DMS53 treated with DMSO at 0.1 percent for 48 hours (cell line): ENCODE results near the gene FOXP4.

Experiments used
- DNase-seq: peaks from one replicate; lab custom pipeline; 2025; ENCODE audit not compliant: unreplicated experiment; lab: John Stamatoyannopoulos, UW

Gene FOXP4

DNA sequence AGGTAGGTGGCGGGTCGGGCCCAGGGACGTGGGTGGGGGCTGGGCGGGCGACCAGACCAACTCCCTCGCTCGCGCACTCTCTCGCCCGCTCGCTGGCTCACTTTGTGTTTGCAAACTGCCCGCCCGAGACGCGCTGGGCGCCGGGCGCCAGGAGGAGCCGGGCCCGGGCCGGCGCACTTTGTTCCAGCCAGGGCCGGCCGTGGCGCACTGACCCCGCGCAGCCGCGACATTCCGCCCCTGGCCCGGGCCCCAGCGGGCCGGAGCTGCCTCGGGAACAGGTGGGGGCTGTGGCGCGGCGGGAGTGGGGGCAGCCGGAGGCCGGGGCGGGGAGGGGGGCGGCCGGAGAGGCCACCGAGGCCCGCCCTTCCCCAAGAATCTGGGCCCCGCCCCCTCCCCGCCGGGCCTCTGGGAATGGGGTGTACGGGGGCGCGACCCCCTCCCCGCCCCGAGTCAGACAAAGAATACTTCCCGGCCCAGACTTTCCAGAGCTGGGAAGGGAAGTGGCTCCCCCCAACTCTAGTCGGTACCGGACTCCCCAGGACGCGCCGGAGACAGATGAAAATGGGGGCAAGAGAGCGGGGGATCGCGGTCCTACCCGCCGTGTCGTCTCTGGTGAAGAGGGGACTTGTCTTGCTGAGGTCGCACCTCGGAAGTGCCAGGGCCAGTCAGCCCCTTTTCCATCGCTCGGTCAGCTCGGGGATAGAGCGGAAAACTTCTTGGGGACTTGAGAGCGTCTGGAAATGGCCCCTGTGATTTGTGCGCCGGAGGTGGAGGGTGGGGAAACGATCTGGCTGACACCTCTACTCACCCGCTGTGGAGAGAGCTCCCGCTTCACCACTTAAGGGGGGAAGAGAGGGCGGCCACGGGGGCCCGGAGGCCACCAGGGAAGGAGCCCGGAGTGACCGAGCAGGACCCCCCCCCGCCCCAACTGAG lies 951 bp downstream of the FOXP4 start:
- no peak for DNase-seq

DNA sequence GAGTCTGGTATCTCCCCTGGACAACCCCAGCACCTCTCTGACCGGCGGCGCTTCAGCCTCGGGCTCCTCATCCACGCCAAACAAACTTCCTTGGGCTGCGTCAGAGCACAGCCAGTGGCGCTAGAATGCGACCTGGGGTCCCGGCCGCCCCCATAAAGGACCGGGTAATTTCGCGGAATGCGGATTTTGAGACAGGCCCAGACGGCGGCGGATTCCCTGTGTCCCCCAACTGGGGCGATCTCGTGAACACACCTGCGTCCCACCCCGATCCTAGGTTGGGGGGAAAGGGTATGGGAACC lies 1.6 kb downstream of the FOXP4 start:
- no peak for DNase-seq

DNA sequence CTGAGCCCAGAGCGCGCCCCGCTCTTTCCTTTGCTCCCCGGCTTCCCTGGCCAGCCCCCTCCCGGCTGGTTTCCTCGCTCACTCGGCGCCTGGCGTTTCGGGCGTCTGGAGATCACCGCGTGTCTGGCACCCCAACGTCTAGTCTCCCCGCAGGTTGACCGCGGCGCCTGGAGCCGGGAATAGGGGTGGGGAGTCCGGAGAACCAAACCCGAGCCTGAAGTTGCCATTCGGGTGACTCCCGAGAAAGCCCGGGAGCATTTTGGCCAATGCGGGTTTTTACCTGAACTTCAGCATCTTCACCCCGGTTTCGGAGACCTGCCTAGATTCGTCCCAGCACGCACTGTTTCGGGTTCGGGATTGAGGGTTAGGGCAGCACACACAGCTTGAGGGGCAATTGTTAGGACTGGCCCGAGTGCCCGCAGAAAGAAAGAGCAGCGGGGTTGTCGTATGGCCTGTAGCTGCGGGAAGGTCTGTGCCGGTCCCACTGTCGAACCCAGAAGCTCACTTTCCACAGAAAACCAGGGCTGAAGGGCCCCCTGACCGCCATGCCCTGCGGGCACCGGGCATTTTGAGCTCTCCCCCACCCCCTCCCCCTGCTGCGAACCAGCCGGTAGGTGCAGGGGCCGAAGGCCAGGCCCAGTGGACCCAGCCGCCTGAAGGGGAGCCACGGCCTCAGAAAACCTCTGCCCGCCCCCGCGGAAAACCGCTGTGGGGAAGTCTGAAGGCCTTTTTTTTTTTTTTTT lies 2.1 kb downstream of the FOXP4 start:
- no peak for DNase-seq

DNA sequence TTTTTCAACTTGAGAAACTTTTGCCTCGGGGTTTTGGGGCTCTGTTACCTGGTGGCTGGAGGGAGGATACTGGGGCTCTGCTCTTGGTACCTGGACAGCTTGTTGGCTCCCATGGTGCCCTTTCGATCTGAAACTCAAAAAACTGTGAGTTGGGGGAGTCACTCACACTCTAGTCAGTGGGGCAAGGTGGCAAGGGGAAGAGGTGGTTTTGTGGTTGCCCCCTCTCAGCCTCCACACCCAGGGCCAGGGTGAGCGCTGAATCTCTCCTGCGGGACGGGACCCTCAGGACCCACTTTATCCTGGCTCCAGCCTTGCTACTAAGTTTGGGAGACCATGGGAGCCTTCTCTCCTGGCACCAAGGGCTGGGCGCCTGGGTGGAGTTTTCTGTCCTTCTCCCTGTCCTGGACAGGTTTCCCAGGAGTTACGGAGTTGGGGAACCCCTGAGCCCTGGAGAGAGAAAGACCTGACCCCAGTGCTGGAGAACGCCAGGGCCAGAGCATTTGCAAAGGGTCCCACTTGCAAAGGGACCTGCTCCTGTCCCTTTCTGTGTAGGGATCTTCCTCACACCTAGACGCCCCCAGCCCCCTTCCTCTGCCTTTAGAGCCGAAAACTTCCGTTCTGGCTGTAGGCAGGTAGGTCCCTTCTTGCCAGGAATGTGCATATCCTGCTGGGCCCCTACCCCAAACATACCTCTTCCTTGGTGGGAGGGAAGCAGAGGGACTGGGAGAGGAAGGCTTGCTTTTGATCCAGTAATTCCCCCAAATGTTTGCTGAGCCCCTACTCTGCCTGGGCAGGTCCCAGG lies 2.9 kb downstream of the FOXP4 start:
- no peak for DNase-seq

DNA sequence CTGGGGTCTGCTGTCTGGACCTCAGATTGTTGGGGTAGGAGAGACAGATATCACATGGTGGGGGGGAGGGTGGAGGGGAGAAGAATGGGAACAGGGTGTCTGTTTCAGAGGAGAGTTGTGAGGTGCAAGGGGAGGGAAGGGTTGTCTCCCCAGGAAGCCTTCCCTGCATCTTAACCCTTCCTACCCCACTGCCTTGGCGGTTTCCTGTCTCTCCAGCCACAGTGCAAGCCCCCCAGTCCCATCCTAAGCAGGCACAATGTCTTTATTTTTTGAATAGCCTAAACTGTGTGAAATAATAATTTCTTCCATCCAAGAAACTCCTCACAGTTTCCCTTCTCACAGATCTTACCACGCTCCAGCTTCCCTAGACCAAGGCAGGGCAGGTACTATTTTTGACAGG lies 3.5 kb downstream of the FOXP4 start:
- no peak for DNase-seq

DNA sequence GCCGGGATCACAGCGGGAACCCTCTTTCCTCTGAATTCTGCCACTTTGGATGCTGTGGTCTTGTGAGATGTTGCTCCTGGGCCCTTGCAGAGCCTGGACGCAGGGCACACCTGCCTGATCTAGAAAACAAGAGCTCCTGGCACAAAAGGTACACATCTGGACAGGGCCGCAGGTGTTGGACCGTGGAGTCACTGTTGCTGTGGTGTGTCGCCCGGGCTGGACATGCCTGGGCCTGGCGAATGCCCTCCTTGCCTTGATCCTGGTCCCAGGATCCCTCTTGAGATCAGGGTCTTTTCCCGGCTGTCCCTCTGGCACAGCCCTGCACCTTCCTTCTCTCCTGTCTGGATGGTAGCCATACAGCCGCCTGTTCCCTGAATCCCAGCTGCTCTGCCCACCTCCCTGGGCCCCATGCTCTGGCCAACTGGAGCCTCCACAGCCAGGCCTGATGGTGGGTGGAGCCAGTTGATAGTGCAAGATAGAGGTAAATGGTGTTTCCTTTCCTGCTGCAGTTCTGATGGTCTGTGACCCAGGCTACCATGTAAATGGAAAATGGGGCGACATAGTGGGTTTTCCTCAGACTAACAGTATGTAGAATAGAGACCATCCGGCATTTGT lies 5.0 kb downstream of the FOXP4 start:
- no peak for DNase-seq

DNA sequence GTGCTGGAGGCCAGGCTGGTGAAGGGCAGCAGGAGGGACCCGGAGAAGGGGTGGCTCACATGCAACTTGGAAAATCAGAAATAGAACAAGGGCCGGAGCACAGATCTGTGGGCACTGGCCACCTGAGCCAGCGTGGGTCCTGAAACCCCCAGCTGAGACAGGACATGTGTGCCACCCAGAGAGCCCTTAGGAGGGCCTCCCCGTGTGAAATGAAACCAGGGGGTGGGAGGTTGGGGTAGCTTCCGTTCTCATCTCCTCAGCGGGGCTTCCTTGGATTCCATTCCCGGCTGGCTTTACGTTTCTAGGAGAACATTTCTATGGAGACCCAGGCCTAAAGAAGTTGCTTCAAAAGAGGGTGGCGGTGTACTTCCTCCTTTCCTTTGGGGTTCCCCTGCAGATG lies 5.7 kb downstream of the FOXP4 start:
- no peak for DNase-seq

DNA sequence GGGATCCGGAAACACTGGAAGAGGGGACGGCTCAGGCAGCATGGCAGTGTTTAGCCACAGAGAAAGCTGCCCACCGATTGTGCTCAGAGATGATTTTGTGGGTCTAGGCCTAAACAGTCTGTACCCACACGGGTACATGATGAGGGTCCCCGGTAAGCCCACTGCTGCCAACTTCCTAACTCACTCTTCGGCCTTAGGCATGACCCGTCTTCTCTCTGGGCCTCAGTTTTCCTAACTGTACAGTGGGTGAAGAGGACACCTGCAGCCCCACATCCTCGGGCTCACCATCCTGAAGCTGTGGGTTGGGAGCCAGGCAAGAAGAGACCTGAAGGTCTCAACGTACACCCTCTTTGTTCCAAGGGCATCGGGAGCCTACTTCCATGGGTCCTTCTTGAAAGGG lies 6.5 kb downstream of the FOXP4 start:
- DNase-seq, result no peak

DNA sequence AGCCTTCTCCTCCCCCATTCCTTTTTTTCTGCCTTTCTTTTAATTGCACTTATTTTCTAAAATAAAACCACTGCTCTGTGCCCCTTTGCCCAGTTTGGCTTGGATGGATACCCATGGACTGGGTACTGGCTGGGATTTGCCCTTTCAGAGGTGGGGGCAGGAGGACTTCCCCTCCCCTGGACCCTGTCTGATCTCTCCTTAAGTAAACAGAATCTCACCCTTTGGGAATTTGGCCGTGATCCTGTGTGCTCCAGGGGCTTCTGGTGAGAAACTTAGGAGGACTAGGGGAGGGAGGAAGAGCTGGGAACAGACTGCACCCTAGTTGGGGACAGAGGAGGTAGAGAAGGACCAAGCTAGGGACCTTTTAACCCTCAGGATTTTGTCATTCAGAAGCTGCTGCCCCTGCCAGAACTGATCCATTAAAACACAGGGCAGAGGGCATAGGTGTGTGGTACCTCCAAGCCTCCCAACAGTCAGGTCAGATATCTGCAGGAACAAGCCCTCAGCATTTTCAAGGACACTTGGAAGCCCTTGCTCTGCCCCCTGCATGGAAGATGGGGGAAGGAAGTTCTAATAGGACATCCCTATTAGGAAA lies 7.3 kb downstream of the FOXP4 start:
- no peak for DNase-seq

DNA sequence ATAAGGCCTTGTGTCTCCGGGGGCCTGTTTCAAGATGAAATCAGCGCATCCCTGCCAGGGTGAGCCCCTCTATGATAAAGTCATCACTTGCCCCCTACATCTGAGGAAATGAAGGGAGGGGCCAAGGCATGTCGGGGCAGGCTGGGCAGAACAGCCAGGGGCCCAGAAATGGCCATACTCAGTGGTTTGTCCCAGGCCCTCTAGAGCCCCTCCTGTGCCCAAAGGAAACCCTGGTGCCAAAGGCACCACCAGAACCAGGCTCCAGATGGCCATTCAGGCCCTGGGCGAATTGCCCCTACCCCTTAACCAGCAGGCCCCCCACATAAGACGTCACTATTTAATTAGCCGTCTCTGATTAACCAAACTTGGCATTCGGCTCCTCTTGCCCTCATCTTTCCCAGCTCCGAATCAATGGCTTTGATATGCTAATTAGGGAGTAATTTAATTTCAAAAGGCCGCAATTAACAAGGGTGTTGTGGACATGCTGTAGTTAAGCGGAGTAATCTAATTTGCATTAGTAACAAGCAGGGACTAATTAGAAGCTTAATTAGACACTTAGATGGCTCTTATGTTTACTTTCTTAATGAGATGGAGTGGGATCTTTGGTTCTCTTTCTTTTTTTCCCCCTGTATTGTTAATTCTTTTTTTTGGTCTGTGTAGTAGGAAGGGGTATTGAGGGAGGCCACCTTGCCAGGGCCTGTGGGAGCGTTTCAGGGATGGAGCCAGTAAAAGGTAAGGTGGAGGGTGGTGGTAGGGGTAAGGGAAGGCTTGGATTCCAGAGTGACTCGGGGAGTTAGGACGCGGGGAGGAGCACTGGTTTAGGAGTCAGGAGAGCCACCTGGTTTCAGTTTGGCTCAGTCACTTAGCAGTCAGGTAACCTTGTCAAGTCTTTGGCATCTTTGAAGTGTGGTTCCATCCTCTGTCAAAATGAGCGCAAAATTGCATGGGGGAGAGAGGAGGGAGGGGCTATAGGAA lies 9.4 kb downstream of the FOXP4 start:
- DNase-seq, result no peak

DNA sequence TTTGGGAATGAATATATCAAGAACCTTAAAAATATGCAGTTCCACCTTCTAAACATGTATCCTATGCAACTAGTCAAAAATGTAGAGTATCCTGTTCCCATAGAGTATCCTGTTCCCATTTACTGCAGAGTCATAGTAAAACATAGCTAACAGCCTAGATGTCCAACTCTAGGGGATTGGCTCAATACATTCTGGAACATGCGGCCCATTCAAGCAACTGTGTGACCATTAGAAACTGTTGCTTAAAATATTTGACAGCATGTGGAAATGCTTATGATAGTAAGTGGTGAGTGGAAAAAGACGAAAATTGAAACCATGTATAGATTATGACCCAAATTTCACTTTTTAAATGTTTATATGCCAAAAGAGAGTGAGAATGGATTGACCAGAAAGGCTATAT lies 11.2 kb downstream of the FOXP4 start:
- DNase-seq, result no peak

DNA sequence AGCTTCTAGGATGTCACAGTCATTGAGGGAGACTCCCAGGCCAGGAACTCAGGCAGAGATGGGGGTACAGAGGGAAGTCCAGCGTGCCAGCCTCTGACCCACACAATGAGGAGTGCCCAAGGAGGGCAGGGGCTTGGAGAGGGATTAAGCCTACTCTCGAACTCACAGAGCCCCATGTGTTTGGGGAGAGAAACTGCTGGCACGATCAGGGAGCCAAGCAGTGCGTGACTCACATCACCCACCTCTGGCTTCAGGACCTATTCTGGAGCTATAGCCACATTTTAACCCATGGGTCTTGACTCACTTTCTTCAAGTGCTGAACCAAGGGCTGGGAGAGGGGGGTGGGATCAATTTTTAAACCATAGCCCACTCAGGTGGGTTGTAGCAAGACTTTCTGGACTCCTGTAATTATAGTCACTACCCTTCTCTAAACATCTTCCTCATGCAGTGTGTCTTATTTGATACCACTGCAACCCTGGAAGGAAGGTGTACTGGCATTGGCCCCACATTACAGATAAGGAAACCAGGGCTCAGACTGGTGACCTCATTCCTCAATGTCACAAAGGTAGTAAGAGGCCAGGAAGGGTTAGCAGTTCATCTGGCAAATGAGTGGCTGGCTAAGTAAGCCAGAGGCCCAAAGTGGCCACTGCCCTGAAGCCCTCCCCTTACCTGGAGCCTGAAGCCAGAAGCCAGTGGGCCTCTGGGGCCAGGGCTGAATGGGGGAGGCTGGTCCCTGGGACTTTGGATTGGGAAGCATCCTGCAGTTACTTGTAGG lies 12.0 kb downstream of the FOXP4 start:
- DNase-seq, result no peak

DNA sequence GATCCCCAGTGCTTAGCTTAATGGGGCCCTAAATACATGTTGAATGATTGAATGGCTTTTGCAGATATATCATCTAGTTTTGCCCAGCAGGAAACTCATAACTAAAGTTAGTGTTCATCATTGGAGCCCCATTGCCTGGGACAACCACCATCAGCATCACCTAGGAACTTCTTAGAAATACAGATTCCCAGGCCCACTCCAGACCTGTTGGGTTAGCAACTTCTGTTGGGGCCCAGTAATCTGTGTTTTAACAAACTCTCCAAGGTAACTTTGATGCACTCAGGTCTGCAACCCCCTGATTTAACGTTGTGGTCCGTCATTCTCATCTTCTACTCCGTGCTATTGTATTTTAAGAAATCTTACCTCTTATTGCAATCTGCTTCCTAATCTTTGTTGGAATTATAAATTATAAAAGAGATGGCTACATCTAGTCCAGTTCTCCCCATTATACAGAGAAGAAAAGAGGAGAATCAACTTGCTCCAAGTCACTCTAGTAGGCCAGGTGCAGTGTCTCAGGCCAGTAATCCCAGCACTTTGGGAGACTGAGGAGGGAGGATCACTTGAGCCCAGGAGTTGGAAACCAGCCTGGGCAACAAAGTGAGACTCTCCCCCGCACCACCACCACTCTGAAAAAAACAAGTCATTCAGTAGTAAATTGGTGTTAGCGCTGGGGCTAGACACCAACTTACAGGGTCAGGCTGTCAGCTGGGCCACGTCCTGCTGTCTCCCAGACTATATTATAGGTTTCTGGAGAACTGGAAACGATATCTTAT lies 13.7 kb downstream of the FOXP4 start:
- DNase-seq, result no peak

DNA sequence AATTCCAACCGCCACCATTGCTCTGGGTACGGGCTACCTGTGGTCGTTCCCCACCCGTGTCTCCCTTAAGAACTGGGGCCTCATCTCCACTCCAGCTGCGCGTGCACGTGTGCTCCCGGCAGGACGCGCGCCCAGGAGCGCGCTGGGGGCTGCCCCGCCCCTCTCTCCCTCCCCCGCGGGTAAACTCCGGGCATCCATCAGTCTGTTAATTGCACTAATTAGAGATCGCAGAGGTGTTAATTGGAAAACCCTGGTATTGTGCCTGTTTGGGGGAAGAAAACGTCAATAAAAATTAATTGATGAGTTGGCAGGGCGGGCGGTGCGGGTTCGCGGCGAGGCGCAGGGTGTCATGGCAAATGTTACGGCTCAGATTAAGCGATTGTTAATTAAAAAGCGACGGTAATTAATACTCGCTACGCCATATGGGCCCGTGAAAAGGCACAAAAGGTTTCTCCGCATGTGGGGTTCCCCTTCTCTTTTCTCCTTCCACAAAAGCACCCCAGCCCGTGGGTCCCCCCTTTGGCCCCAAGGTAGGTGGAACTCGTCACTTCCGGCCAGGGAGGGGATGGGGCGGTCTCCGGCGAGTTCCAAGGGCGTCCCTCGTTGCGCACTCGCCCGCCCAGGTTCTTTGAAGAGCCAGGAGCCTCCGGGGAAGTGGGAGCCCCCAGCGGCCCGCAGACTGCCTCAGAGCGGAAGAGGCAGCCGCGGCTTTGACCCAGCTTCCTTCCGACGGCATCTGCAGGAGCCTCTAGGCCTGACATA lies 14.4 kb downstream of the FOXP4 start:
- DNase-seq, result no peak

DNA sequence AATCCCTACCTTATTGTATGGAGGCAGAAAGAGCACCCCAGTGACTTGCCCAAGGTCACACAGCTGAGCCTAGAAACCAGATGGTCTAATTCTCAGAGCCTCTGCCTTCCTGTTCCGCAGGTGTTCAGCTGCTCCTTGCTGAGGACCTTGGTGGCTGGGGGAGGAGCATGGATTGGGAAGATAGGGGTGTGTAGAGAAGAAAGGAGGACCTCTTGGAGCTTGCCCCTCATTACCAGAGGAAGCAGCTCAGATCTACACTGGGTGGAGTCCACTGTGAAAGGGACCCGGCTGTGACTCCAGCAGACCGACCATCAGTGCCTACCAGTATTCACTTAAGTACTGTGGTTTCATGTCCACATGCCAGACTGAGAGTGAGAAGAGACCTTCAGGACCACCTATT lies 15.2 kb downstream of the FOXP4 start:
- DNase-seq, result no peak

DNA sequence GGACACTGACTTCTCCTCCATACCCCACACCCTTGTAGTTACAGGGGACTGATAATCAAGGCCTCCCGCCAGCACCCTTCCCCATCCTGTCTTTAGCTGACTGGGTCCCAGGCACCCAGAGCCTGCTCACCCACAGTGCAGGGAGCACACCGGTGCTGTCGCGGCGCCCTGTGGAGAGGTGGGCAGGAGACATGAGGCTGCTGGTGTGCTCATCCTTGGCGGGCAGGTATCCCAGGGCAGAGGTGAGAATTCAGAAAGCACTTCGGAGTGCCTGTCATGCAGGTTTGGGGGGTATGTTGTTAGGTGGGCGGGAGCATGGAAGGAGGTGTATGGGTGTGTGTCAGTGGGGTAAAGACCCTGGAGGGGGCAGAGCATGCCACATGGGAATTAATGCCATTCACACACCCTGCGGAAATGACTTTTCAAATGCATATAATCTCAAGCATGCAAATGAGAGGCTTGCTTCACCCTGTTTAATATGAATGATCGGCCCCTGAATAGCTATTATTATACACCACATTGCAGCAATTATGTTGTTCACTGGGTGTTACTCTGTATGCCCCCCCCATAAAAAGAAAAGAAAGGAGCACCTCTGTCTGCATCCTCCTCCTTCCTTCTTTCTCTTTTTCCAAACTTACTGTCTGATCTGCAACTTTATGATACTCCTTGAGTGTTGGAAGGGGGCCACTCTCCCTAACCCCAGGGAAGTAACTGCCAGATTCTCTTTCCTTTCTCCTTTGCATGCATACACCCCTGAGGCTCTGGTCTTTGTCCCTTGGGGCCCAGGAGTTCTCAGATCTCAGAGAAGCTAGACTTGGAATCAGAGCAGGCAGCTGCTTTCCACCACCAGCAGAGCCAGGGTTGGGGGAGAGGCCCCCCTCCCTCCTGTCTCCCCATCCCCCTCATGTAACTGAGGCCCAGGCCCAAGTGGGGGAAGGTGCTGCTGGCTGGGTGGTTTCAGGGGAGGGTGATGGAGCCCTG lies 16.0 kb downstream of the FOXP4 start:
- DNase-seq, result no peak
